ENCODE data around the gene IER3. TPM values are rescaled to one million over a fixed set of nuclear protein-coding genes. Genes with fewer than 3 reads are reported as not detected.

Gene IER3
- polyA plus RNA-seq, 3 donors: 30.6 to 188 (median 53.2) TPM

GRCh38 chr6:30761791-30762429 lies 17.6 kb upstream of the IER3 start:
- H3K27ac ChIP-seq (ENCODE audit: low read depth in 1 of 2, low read length in 2 of 2): no peak overlapping the region
- intact Hi-C loops (cut with micrococcal nuclease): loop anchor here in 1 of 2 donors (10.0 kb wide), 1 partner anchor 113 kb away; no protein-coding TSS in a partner anchor
- H4K20me1 ChIP-seq (ENCODE audit: insufficient read depth, low read length): no peaks in the 10 kb centered on the region
- no peak for DNase-seq
- TF ChIP-seq CTCF (IDR thresholded peaks at IDR 0.05): no peak
- H3K4me2 ChIP-seq (replicated peaks; ENCODE audit: extremely low read depth, low read length, poor library complexity, severe bottlenecking): no peak overlapping the region
- Mint-ChIP-seq H3K27ac (no peak overlapping the region), H3K9me3 (peaks cover 0 to 2% (median 0%) of the 10 kb centered on the region in 7 donors), H3K27me3 (ENCODE audit: low read depth in 3 of 3) (peaks cover 17 to 22% (median 17%) of the 10 kb centered on the region in 3 donors), H3K4me3 (no peak overlapping the region), H3K4me1 (peaks cover 56% of the 10 kb centered on the region), H3K36me3 (peaks cover 0 to 7% of the 10 kb centered on the region in 2 donors)
- H3K9me3 ChIP-seq (replicated peaks in 1 of 2; ENCODE audit: control insufficient read depth in 1 of 2, insufficient read depth in 1 of 2, low read length in 2 of 2): no peaks in the 10 kb centered on the region
- H3K4me1 ChIP-seq (ENCODE audit: control insufficient read depth in 1 of 2, insufficient read depth in 2 of 2, low read length in 2 of 2): peaks cover 36 to 39% of the 10 kb centered on the region in 2 donors
- no peaks in the 10 kb centered on the region for H3K36me3 ChIP-seq (replicated peaks in 1 of 2; ENCODE audit: control insufficient read depth in 1 of 2, insufficient read depth in 2 of 2, low read length in 2 of 2)
- no peak overlapping the region for H3K9ac ChIP-seq (ENCODE audit: insufficient read depth, low read length, poor library complexity, severe bottlenecking)
- no peak overlapping the region for H3K4me3 ChIP-seq (replicated peaks in 1 of 3; ENCODE audit: low read depth in 2 of 3, low read length in 3 of 3)
- WGBS (ENCODE audit: insufficient coverage): 100% methylated on average over 2 of the region's 4 CpGs
- no peaks in the 10 kb centered on the region for H3K27me3 ChIP-seq (ENCODE audit: control insufficient read depth in 2 of 2, insufficient read depth in 2 of 2, low read length in 2 of 2)
- H3K79me2 ChIP-seq (ENCODE audit: insufficient read depth, low read length): no peaks in the 10 kb centered on the region
- no peak overlapping the region for H2AFZ ChIP-seq (ENCODE audit: insufficient read depth, low read depth, low read length, poor library complexity, severe bottlenecking)

- no peaks in the 10 kb centered on the region for H4K20me1 ChIP-seq (ENCODE audit: insufficient read depth, low read length)
- no peaks in the 10 kb centered on the region for H3K27me3 ChIP-seq (ENCODE audit: control insufficient read depth in 2 of 2, insufficient read depth in 2 of 2, low read length in 2 of 2)
- TF ChIP-seq CTCF (IDR thresholded peaks at IDR 0.05): no peak
- H3K27ac Mint-ChIP-seq: peak overlapping the region in 5 of 7 donors; percentile 8 to 54 (median 47)
- intact Hi-C loops (cut with micrococcal nuclease): loop anchor here in 1 of 2 donors (10.0 kb wide), 1 partner anchor 114 kb away; no protein-coding TSS in a partner anchor
- H3K36me3 Mint-ChIP-seq: peaks cover 0 to 7% of the 10 kb centered on the region in 2 donors
- no peaks in the 10 kb centered on the region for H3K36me3 ChIP-seq (replicated peaks in 1 of 2; ENCODE audit: control insufficient read depth in 1 of 2, insufficient read depth in 2 of 2, low read length in 2 of 2)
- H3K79me2 ChIP-seq (ENCODE audit: insufficient read depth, low read length): no peaks in the 10 kb centered on the region
- peaks cover 17 to 20% (median 19%) of the 10 kb centered on the region in 3 donors for H3K27me3 Mint-ChIP-seq (ENCODE audit: low read depth in 3 of 3)
- no peak overlapping the region for H3K4me3 Mint-ChIP-seq
- peaks cover 0 to 1% (median 0%) of the 10 kb centered on the region in 7 donors for H3K9me3 Mint-ChIP-seq
- H3K9ac ChIP-seq (ENCODE audit: insufficient read depth, low read length, poor library complexity, severe bottlenecking): no peak overlapping the region
- peaks cover 57% of the 10 kb centered on the region for H3K4me1 Mint-ChIP-seq
- H3K27ac ChIP-seq (ENCODE audit: low read depth in 1 of 2, low read length in 2 of 2): no peak overlapping the region
- H3K4me3 ChIP-seq (replicated peaks in 1 of 3; ENCODE audit: low read depth in 2 of 3, low read length in 3 of 3): no peak overlapping the region
- no peak overlapping the region for H2AFZ ChIP-seq (ENCODE audit: insufficient read depth, low read depth, low read length, poor library complexity, severe bottlenecking)
- peaks cover 43 to 47% of the 10 kb centered on the region in 2 donors for H3K4me1 ChIP-seq (ENCODE audit: control insufficient read depth in 1 of 2, insufficient read depth in 2 of 2, low read length in 2 of 2)
- 39% methylated on average over 3 of the region's 8 CpGs for WGBS (ENCODE audit: insufficient coverage)
- H3K9me3 ChIP-seq (replicated peaks in 1 of 2; ENCODE audit: control insufficient read depth in 1 of 2, insufficient read depth in 1 of 2, low read length in 2 of 2): no peaks in the 10 kb centered on the region
- DNase-seq: peak in 1 of 3 donors; percentile 39
- H3K4me2 ChIP-seq (replicated peaks; ENCODE audit: extremely low read depth, low read length, poor library complexity, severe bottlenecking): peak overlapping the region; percentile 11
These were observed 16.2 kb upstream of the IER3 start for GRCh38 chr6:30760549-30760948.
